H1 (cell line): Measurements from ENCODE around the gene TANC1. TPM values are rescaled to one million over a fixed set of nuclear protein-coding genes. Genes with fewer than 3 reads are reported as not detected.

Experiments
- CHD7 ChIP-seq: fragments of 300-600 bp; sonication (generic); IDR thresholded peaks from 2 replicates; pipeline ENCODE4 v1.7.1; 2012; ENCODE audit warnings: low read length, moderate library complexity, mild to moderate bottlenecking, inconsistent platforms; ENCODE audit not compliant: insufficient replicate concordance
- RNF2 ChIP-seq: fragments of 200-900, 300-1000 bp; sonication (generic); IDR thresholded peaks from 2 replicates; pipeline ENCODE4 v1.7.1; 2016; ENCODE audit warnings: borderline replicate concordance, low read depth, mild to moderate bottlenecking, antibody characterized with exemption, low read length; ENCODE audit not compliant: poor library complexity, severe bottlenecking; ENCODE audit errors: missing control alignments
- polyA plus RNA-seq, 7 experiments: library from polyadenylated mRNA; depleted of rRNA in 3 of 7; stranded (reverse) in 5 of 7; unstranded in 2 of 7; fragments of >200 nt in 5 of 7; fragments of 200-250 nt in 2 of 7; gene quantifications; 1 replicate in 5 of 7; 2 replicates in 1 of 7; 4 replicates in 1 of 7; pipeline versions ENCODE4 v1.2.1 to v1.2.3, GENCODE V29; 2011 to 2013; ENCODE audit warnings: missing spikeins in 2 of 7, mixed read lengths in 2 of 7
- total RNA-seq: library from RNA; stranded (reverse); fragmentation: NEBNext Ultra II Directional; extraction: Animal tissue kit (Norgen Biotek cat#: 25700); gene quantifications from 2 replicates; pipeline ENCODE4 v1.2.1, GENCODE V29; 2021

TANC1 gene
- total and polyA plus RNA-seq, 2 of the 8 experiments (the other 6 are each of a cell fraction or from before 2014, with no cell fraction given), result 4.1 to 7.6 TPM

GRCh38 chr2:159052157-159052601, 83.7 kb downstream of the TANC1 start (continued):
- TF ChIP-seq CHD7 (no peak), RNF2 (no peak)
